Measurements from ENCODE around the gene TIMP1.
"Not testable (repeated sequence)": the region's sequence is repeated elsewhere in the genome, so short reads cannot be mapped to it uniquely, and the experiment has no call there.

- TF ChIP-seq CTCF (conservative IDR thresholded peaks at IDR 0.05; ENCODE audit: low read depth in 2 of 2); EZH2 (IDR thresholded peaks at IDR 0.05; ENCODE audit: low read depth, unreplicated experiment); POLR2AphosphoS5 (IDR thresholded peaks at IDR 0.05; ENCODE audit: low read depth); EZH2phosphoT487 (IDR thresholded peaks at IDR 0.05; ENCODE audit: unreplicated experiment): not testable (repeated sequence)
These were observed 20.9 kb downstream of the TIMP1 start for GRCh38 chrX:47603125-47603524.

Measured in GM23338 (cell line).